Thoracic aorta (tissue), 2 donors: Measurements from ENCODE around the gene FAM83G. TPM values are rescaled to one million over a fixed set of nuclear protein-coding genes. Genes with fewer than 3 reads are reported as not detected.
"Not testable (repeated sequence)": the region's sequence is repeated elsewhere in the genome, so short reads cannot be mapped to it uniquely, and the experiment has no call there.

Experiments used
- ATAC-seq: fragments of 150-250 bp; one replicate; pipeline ENCODE4 v1.8.0; 2017; ENCODE audit warnings: low read depth; ENCODE audit not compliant: insufficient number of reproducible peaks, low FRiP score
- DNase-seq: peaks from one replicate; pipeline ENCODE4 v3.0.0-alpha.2; 2020; ENCODE audit warnings: low spot score
- H3K27ac ChIP-seq, 2 donors: fragments of 200-600 bp; sonication (generic); 1 replicate in 1 of 2; 2 replicates in 1 of 2; pipeline ENCODE4 v1.5.1; 2016; ENCODE audit warnings: mild to moderate bottlenecking in 2 of 2, moderate library complexity in 2 of 2
- H3K27me3 ChIP-seq: fragments of 200-600 bp; sonication (generic); replicated peaks from 2 replicates; pipeline ENCODE4 v1.6.0; 2016; ENCODE audit warnings: mild to moderate bottlenecking; ENCODE audit not compliant: insufficient read depth
- H3K36me3 ChIP-seq: fragments of 200-600 bp; sonication (generic); one replicate; pipeline ENCODE4 v1.5.1; 2016
- H3K4me1 ChIP-seq, 2 donors: fragments of 200-600 bp; sonication (generic); 1 replicate in 1 of 2; 2 replicates in 1 of 2; pipeline versions ENCODE4 v1.5.1 to v1.6.0; 2016; ENCODE audit warnings: low read depth in 2 of 2, mild to moderate bottlenecking in 1 of 2; ENCODE audit not compliant: control insufficient read depth in 1 of 2
- H3K4me3 ChIP-seq: fragments of 200-600 bp; sonication (generic); 2 replicates; pipeline ENCODE4 v1.5.1; 2016; ENCODE audit warnings: mild to moderate bottlenecking
- H3K9me3 ChIP-seq: fragments of 200-600 bp; sonication (generic); 2 replicates; pipeline ENCODE4 v1.5.1; 2016
- CTCF ChIP-seq: fragments of 200-600 bp; sonication (generic); IDR thresholded peaks from one replicate; pipeline ENCODE4 v1.5.1; 2019; ENCODE audit warnings: antibody characterized with exemption
- total RNA-seq, 2 donors: library from RNA; depleted of rRNA; stranded (reverse); fragments of >200 nt; gene quantifications; one replicate each; pipeline versions ENCODE4 v1.1.0 to v1.2.3, GENCODE V29; 2016

FAM83G gene
- total RNA-seq, 2 donors from 2014 or later = 10.8 to 19.8 TPM

- Histone ChIP-seq H3K4me1 (no peaks in the 10 kb centered on the region), H3K27ac (no peak overlapping the region), H3K36me3 (no peaks in the 10 kb centered on the region), H3K27me3 (no peaks in the 10 kb centered on the region), H3K9me3 (no peaks in the 10 kb centered on the region), H3K4me3 (no peak overlapping the region)
- no peak for TF ChIP-seq CTCF
- ATAC-seq = no peak
- no peak for DNase-seq
Measured at GRCh38 chr17:18956581-18956980, 48.0 kb downstream of the FAM83G start.

- not testable (repeated sequence) for H3K27me3 ChIP-seq, H3K36me3 ChIP-seq, H3K9me3 ChIP-seq, H3K4me1 ChIP-seq, H3K27ac ChIP-seq, DNase-seq, ATAC-seq, H3K4me3 ChIP-seq
Measured at GRCh38 chr17:18956021-18956420, 48.5 kb downstream of the FAM83G start.

- DNase-seq (no peak), ATAC-seq (no peak)
- no peak overlapping the region for H3K27ac ChIP-seq
- no peaks in the 10 kb centered on the region for H3K4me1 ChIP-seq
- TF ChIP-seq CTCF = no peak
- no peak overlapping the region for H3K4me3 ChIP-seq
- H3K9me3 ChIP-seq = no peaks in the 10 kb centered on the region
- no peaks in the 10 kb centered on the region for H3K36me3 ChIP-seq
- H3K27me3 ChIP-seq = no peaks in the 10 kb centered on the region
Measured at GRCh38 chr17:18955009-18955408, 49.6 kb downstream of the FAM83G start.

- Histone ChIP-seq H3K36me3 (no peaks in the 10 kb centered on the region), H3K27me3 (no peaks in the 10 kb centered on the region), H3K27ac (no peak overlapping the region), H3K4me1 (no peaks in the 10 kb centered on the region), H3K4me3 (no peak overlapping the region), H3K9me3 (no peaks in the 10 kb centered on the region)
- no peak for DNase-seq
- no peak for TF ChIP-seq CTCF
- ATAC-seq = no peak
Measured at GRCh38 chr17:18954321-18954720, 50.2 kb downstream of the FAM83G start.

GRCh38 chr17:18953231-18953728 lies 51.3 kb downstream of the FAM83G start:
- Histone ChIP-seq H3K4me3 (no peak overlapping the region), H3K27me3 (no peaks in the 10 kb centered on the region), H3K27ac (no peak overlapping the region), H3K4me1 (no peaks in the 10 kb centered on the region), H3K9me3 (no peaks in the 10 kb centered on the region), H3K36me3 (no peaks in the 10 kb centered on the region)
- ATAC-seq (no peak), DNase-seq (no peak)
- TF ChIP-seq CTCF = no peak
